Measurements from ENCODE around the gene PRKCG.

- no peak for TF ChIP-seq CTCF (conservative IDR thresholded peaks at IDR 0.05)
- TF ChIP-seq ZFX (IDR thresholded peaks at IDR 0.05), result no peak
Measured at GRCh38 chr19:53897459-53897858, 15.5 kb downstream of the PRKCG start.
